Glomerular visceral epithelial cell (primary cell): ENCODE results near the gene CPED1.
"Not testable (repeated sequence)": the region's sequence is repeated elsewhere in the genome, so short reads cannot be mapped to it uniquely, and the experiment has no call there.

Source experiments
- DNase-seq: peaks from one replicate; pipeline ENCODE4 v3.0.0-alpha.2; 2016; ENCODE audit errors: extremely low spot score

CPED1 gene

DNA sequence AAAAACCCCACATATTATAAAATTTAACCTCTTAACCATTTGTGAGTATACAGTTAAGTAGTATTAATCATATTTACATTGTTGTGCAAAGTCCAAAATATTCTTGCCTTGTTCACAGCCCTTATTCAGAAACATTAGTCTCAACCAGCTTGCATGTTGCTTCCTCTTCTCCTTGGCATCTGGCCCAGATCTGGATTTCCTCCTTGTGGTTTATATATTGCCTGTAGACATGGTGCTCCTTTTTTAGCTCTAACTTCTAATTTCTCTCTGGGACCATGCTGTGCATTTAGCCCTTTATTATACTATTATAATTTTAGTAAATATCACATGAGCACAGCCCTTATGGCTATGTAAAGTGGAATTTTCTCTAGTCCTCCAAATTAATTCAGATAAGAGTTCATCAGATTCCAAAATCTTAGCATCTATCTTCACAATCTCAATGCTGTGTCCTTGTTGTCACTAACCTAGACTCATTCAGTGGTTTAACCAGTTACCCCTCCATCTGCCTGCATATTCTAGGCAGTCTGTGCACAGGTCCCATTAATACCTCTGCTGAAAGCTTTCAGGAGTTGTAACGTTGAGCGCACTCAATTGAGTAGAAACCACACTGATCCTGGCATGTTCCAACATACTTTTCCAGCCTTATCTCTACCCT is 7.9 kb downstream of the CPED1 start:
- DNase-seq, result peak; percentile 73

DNA sequence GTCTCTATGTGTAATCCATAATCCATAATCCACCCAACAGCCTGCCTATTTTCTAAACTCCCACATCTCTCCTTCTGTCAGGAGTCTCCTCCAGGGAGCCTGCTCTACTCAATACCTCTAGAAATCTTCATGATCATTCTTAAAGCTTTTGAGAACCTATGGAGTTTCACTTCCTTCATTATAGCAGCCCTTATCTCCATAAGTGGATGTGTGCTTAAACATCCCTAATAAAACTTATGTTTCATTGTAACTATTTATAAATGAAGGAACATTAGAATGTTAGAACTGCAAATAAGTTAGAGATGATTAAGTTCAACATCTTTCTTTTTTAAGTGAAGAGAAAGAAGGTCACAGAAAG is 8.5 kb downstream of the CPED1 start:
- DNase-seq, result no peak

DNA sequence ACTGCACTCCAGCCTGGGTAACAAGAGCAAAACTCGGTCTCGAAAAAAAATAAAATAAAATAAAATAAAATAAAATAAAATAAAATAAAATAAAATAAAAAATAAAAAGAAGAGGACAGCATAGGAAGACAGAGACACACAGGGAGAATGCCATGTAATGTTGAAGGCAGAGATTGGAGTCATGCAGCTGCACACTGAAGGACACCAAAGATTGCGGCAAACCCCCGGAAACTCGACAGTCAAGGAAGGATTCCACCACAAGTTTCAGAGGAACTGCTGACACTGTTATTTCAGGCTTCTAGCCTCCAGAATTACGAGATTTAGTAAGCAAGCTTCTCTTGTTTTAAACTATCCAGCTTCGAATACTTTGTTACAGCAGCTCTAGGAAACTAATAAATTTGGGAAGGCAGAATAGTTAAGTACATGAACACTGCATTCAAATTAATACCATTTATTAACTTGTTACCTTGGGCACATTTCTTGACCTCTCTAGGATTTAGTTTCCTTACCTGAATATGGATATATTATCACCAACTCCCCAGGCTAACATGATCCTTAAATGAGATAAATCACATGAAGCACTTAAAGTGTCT is 9.5 kb downstream of the CPED1 start:
- DNase-seq, result no peak

DNA sequence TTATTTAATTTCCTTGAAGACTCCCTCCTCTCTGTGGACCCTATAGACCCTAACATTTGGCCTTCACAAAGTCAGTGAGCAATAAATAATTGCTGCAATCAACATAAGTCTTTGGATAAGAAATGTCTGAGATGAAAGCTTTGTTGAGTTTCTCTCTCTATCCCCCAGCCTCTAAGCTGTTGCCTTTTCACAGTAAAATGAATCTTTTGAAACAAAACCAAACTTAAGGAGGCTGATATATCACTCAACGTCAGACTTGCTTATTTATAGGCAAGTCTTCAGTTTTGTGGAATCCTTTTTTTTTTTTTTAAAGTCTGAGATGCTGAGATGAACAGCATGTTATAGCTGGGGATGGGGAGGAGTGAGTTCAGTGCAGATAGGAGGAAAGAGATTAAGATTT is 10.0 kb downstream of the CPED1 start:
- no peak for DNase-seq

DNA sequence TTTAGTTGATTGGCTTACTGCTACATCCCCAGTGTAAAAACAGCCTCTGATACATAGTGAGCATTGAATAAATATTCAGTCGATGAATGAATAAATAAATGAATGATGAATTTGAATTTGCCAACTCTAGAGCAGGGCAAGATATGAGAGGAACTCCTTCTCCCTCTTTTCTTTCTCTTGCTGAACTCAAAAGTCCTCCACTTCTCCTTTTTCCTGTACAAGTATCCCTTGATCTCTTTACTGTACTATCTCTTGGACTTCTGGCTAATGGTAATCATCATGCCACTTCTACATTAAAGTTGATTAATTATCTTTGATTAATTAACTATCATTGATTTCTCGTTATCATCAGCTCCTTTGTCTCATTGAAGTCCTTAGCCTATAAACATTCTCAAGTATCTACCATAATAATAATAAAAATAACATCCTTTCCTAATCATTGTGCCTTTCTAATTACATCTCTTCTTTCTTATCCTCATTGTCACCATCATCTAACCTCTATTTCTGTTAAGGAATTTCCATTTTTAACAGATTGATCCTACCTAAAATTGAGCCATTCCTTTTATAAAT is 10.6 kb downstream of the CPED1 start:
- DNase-seq, result no peak

DNA sequence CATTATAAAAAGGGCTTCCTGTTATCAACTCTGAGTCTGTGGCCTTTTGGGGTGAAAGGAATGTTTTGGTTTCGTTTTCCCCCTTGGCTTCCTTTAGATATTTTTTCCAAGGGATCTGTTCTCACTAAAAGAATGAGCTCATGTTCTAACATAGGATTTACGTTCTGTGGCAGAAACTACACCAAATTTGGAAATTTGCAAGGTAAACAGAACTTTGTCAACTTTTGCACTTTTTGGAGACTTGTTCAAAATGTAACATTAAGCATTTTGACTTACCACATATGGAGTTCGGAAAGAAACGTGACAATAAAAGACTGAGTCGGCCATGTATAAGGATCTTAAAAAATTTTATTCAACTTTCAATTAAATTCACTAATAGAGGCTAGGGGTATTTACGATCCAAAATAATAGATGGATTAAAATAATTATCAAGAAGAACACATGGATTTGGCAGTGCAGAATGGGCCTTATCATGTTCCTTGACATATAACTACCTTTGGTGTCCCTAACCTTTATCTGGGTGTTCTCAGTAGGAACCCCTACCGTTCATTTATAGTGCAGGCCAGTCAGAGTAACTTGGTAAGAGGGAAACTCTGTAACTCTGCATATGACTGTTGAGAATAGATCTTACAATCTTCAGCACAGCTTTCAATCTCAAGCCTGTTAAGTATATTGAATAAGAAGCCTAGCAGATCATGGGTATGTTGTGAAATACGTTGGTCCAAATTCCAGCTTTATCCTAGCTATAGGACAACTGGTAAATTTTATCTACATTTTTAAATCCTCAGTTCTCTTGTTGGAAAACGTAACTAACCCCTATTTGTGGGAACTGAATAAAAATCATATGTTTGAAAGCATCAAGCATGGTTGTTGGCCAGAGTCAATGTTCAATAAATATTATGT is 11.8 kb downstream of the CPED1 start:
- peak; percentile 38 for DNase-seq

DNA sequence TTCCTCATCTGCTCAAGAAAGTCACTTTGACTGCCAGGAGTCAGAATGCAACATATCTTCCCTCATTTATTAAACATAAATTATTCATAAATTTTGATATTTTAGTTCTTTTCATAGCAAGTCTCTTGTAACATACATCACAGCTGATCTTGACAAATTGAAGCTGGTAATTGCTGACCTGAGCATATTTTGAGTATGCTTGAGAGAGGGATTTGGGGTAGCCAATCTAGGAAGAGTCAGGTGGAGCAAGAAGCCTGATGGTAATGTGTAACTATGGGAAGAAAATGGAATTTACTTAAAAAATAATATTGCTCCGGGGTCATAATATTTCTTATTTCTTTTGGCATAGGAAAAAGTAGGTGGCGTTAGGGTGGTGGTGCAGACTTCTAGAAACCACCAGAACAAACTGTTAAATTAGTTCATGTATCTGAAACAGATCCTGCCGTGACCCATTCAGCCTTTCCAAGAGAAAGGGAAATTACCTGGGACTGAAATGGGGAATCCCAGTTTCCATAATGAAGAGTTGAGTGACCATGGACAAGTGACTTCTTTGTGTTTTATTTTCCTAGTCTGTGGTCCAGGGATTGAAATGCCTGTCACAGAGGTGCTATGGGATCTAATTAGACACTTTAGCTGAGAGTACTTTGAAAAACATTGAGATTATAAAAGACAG is 12.9 kb downstream of the CPED1 start:
- no peak for DNase-seq

DNA sequence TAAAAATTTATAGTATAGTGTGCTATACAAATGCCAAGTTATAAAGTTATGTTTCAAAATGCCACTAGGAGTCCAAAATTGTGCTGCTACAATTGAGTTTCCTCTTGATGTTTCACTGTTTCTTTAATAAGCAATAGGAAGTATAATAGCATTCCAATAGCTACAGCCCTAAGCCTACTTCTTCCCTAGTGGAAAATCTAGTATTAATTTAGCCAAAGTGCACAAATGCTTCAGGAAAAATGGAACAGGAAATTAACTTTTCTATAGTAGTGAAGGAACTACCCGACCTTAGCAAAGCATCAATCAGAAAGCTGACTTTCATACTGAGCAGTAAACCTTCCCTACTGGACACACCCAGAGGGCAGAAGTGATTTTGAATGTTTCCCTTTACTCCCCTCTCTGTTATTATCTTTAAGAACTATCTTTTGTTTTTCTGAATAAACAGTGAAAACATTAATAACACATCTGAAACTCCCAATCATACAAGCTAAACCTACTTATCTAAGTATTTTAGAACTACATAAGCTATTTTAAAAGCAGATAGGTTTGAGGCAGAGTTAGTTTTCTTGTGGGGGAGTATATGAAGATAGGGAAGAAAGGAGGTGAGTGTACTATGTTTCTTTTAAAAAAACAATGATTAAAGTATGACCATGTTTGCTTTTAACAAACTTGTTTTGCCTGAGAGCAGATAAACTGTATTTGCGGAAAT is 13.7 kb downstream of the CPED1 start:
- DNase-seq, result no peak

DNA sequence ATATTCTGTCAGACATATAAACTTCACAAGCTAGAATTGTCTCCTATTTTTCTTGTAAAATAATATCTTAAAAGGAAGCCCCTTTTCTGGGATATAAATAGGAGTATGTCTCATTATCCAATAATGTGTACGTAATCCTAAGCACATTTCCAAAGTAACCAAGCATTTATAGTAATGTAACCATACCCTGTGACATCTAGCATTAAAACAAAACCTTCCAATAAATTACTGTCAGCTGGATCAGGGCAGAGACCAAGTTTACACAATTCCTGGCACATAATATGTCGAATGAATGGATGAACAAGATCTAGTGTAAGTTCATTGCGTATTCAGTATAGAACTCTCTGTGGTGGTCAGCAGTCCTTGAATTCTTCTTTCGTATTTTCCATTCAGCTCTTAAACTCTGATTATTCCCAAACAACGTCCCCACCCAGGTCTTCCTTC is 14.3 kb downstream of the CPED1 start:
- no peak for DNase-seq

DNA sequence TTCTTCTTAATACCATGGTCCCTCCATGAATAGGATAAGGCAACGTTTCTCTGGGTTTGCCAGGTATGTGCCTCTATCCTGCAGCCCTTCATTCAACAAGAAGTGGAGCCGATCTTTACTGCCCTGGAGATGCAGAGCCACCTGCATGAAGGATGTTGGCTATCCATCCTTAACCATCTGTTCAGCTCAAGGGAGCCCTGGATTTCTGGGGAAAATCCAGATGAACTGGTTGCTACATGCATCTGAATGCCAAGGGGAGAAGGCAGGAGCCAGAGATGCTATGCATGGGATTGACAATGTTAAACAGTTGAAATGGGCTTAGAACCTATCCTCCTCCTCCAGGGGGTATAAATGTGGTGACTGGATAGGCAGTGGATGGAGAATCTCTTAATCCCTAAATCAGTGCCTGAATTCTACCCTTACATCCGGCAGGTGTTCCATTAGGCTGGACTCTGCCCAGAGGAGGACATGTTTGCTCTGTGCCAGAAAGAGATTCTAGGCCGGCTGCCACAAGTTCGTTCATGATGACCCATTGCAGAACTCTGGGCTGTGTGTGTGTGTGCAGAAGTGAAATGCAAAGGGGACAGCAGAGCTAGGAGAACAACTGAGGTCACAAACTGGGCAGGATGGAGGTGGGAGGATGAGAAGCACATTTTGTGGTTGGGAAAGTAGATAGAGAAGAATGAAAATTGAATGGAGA is 15.6 kb downstream of the CPED1 start:
- DNase-seq, result no peak

DNA sequence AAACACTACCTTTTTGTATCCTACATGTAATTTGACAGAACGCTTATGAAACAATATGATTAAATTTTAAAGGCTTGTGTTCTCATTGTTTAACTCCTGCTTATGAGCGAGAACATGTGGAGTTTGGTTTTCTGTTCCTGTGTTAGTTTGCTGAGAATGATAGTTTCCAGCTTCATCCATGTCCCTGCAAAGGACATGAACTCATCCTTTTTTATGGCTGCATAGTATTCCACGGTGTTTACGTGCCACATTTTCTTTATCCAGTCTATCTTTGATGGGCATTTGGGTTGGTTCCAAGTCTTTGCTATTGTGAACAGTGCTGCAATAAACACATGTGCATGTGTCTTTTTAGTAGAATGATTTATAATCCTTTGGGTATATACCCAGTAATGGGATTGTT is 16.5 kb downstream of the CPED1 start:
- DNase-seq, result not testable (repeated sequence)

DNA sequence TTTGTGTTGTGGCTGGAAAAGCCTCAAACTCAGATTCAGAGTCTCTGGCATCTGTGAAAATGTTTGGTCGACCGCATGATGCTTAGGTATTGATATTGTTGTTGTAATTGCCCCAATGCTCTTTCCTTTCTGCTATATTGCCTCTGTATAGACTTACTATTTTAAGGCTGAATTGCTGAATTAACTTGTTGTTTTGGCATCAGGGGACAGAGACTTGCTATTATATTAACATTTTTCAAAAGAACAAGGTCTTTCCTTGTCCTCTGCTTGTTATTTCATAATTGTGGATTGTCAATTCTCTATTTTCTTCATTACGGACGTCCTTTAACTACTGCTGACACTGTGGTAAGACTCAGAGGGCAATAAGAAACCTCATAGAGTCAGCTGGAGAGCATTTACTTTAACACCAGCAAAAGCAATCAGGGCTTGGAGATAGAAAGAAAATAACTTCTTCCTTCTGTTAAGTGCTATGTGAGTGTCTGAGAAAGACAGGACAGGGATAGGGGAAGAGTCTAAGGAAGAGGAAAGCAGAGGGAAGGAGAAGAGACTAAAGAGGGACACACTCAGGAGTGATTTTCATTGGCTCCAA is 17.6 kb downstream of the CPED1 start:
- DNase-seq, result no peak

DNA sequence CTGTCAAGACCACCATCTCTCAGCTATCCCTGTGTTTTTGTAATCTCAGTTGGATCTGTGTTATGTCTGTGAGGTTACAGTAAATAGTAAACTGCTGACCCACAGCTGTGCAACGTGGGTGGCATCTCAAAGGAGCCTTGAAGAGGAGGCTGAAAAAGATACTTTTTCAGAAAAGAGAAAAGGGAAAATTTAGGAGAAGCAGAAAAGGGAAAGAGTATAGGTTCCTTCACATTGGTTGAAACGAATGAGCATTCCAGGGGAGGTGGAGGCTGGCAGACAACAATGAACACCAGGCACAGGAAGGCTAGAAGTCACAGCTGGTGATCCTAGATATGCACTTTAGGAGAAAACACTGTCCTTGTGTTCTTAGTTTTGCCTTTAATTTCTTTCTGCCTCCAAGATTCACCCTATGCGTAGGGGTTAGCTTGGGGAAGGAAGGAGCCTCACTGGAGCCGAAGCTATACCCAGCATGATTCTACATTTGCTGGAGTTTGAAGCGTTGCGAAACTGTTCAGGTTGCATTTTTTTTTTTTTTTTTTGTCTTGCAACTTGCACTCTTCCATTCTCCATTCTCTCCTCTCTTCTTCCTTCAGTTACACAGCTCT is 18.3 kb downstream of the CPED1 start:
- DNase-seq, result no peak

DNA sequence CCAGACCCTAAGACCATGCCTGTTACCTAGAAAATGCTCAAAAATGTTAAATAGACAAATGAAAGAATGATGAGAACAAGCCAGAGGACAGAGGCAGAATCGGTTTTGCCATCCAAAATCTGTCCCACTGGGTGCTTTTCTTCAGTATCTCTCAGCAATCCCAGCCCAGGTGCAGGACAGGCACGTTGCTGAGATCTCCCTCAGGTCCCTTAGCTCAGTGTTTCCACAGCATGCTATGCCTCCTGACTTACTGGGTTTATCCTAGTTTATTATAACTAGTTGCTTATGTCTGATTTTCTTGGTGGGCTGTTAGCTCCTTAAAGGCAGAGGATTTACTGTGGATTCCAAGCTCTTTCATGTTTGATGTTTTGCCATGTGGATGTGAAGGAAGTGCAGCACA is 20.3 kb downstream of the CPED1 start:
- DNase-seq, result no peak

DNA sequence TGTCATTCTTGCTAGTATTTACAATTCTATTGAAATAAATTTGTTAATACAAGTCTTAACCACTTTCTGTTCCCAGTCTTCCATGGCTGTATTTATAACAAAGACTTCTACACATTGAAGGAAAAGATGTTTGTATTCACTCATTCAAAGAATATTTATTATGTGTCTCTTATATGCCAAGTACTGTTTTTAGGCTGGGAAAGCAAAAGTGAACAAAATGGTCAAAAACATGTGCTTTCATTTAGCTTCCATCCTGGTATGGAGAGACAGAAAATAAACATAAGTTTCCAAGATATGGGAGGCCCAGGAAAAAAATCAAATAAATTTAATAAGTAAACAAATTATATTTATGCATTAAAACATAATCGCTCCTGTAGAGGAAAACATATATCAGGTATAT is 22.9 kb downstream of the CPED1 start:
- no peak for DNase-seq

DNA sequence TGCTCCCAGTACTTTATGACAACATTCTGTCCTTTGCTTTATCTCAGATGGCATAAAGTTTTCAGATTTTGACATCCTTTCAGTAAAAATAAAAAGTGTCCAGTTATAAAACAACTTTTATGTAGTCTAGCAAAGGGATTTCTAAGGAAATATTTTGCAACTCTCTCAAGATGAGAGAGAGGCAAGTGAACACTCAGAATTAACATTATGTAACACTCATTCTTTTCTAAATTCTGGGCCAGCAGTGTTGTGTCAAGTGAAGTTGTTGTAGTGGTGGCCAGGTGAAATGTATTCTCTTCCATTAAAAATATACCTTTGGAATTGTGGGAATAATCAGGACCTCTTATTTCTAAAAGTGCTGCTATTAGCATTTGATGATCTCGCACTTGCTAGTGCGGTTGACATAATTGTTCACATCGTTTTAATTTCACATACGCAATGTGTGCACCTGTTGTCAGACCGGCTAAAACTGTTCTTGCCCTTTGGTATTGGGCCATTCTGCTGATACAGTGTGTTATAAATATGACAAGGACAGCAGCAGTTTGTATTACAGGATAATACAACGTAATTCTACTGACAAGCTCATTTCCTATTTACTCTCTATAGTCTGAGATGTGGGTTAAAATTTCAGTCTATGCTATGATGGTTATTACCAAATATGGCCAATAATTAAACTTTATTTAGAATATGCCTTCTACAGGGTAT is 23.8 kb downstream of the CPED1 start:
- no peak for DNase-seq

DNA sequence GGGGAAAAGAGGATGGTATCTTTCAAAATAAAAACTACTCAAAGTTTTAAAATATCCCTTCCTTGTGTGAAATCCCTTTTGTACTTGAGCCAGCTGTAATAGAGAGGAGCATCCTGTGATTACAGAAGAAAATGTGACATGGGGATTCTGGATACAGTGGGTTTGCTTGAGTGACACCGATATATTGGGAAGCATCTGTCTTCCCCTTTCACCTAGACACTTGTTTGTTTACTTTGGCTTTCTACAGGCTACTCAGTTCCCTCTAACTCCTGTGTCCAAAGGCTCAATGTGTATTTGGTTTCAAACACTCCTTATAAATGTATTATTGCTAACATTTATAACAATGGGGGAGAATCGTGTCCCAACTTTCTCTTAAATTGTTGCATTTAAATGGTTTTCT is 24.4 kb downstream of the CPED1 start:
- no peak for DNase-seq

DNA sequence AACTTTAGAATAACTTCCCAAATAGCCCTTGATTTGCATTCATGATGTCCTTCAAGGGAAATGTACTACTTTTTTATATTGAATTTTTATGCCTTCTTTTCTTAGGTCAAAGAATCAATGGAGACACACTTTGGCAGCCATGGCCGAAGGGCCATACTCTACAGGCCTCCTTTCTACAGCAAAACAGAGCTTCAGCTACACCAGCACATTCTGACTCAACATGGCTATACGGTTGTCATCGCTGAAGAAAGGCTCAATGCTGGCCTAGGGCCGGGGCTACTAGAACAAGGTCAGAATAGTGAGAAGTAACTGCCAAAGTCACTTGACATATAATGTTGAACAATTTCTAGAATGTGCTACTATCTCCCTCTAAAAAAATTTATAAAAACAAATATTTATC is 27.0 kb downstream of the CPED1 start:
- DNase-seq, result no peak

DNA sequence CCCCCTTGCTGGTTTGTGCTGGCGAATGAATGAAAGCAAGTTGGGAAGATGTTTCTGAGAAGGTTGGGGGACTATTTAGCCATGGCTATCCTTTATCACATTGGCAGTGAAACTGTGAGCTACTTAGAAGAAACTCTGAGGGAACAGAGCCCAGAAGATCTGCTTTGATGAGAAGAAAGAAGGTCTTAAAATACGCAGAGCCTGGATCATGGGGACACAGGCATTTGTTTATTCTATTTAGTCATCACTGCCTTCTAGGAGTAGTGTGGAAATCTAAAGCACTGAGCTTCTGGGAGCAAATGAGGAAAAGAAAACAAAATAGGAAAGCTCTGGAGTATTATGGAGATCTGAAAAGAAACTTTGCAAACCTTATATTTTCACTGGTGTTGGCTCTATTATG is 28.5 kb downstream of the CPED1 start:
- no peak for DNase-seq
